ENCODE results near the gene SPINK13.
"Not testable (repeated sequence)": the region's sequence is repeated elsewhere in the genome, so short reads cannot be mapped to it uniquely, and the experiment has no call there.

Gene SPINK13

GRCh38 chr5:148280893-148281292 is 12.3 kb downstream of the SPINK13 start:
- H3K9me3 ChIP-seq (ENCODE audit: control insufficient read depth, insufficient read depth, low read length); H3F3A ChIP-seq (ENCODE audit: control insufficient read depth, insufficient read depth); H3K4me3 ChIP-seq (ENCODE audit: low read length): not testable (repeated sequence)

GRCh38 chr5:148281336-148281735 is 12.7 kb downstream of the SPINK13 start:
- not testable (repeated sequence) for H3K27ac ChIP-seq (ENCODE audit: low read depth, low read length); H3K9me3 ChIP-seq (ENCODE audit: control insufficient read depth, insufficient read depth, low read length); H3K36me3 ChIP-seq (ENCODE audit: control insufficient read depth, low read length); H3K9me2 ChIP-seq (replicated peaks; ENCODE audit: control insufficient read depth, low read length); H4K20me1 ChIP-seq (ENCODE audit: control insufficient read depth, insufficient read depth, low read depth, low read length); H3K4me1 ChIP-seq (ENCODE audit: control insufficient read depth, low read length); H3K4me2 ChIP-seq (ENCODE audit: low read length); H3F3A ChIP-seq (ENCODE audit: control insufficient read depth, insufficient read depth); H3K4me3 ChIP-seq (ENCODE audit: low read length); H3K79me2 ChIP-seq (ENCODE audit: control insufficient read depth, low read length); H3K27me3 ChIP-seq (ENCODE audit: control insufficient read depth, low read length)

More at GRCh38 chr5:148280893-148281292, 12.3 kb downstream of the SPINK13 start:
- H3K4me2 ChIP-seq (ENCODE audit: low read length); H3K4me1 ChIP-seq (ENCODE audit: control insufficient read depth, low read length); H3K9me2 ChIP-seq (replicated peaks; ENCODE audit: control insufficient read depth, low read length); H4K20me1 ChIP-seq (ENCODE audit: control insufficient read depth, insufficient read depth, low read depth, low read length); H3K27me3 ChIP-seq (ENCODE audit: control insufficient read depth, low read length); H3K79me2 ChIP-seq (ENCODE audit: control insufficient read depth, low read length); H3K27ac ChIP-seq (ENCODE audit: low read depth, low read length); H3K36me3 ChIP-seq (ENCODE audit: control insufficient read depth, low read length): not testable (repeated sequence)

GRCh38 chr5:148290271-148291195 is 21.9 kb downstream of the SPINK13 start:
- Histone ChIP-seq H3K4me2 (ENCODE audit: low read length) (no peak overlapping the region), H3K27me3 (ENCODE audit: control insufficient read depth, low read length) (peaks cover 5% of the 10 kb centered on the region; the same call in 1 of the 2 replicates), H3K9me3 (ENCODE audit: control insufficient read depth, insufficient read depth, low read length) (no peaks in the 10 kb centered on the region), H3K79me2 (ENCODE audit: control insufficient read depth, low read length) (no peaks in the 10 kb centered on the region), H3K9me2 (replicated peaks; ENCODE audit: control insufficient read depth, low read length) (no peaks in the 10 kb centered on the region), H3K27ac (ENCODE audit: low read depth, low read length) (no peak overlapping the region), H3K4me1 (ENCODE audit: control insufficient read depth, low read length) (no peaks in the 10 kb centered on the region), H3F3A (ENCODE audit: control insufficient read depth, insufficient read depth) (no peaks in the 10 kb centered on the region), H3K36me3 (ENCODE audit: control insufficient read depth, low read length) (no peaks in the 10 kb centered on the region), H4K20me1 (ENCODE audit: control insufficient read depth, insufficient read depth, low read depth, low read length) (no peaks in the 10 kb centered on the region), H3K4me3 (ENCODE audit: low read length) (no peak overlapping the region)
- TF ChIP-seq EZH2phosphoT487 (IDR thresholded peaks at IDR 0.05; ENCODE audit: borderline replicate concordance, low read length) (no peak), CTCF (IDR thresholded peaks at IDR 0.05; ENCODE audit: low read depth, low read length, poor library complexity, severe bottlenecking) (peak; percentile 38)

- no peaks in the 10 kb centered on the region for H3K9me3 ChIP-seq (ENCODE audit: control insufficient read depth, insufficient read depth, low read length)
- H3K4me3 ChIP-seq (ENCODE audit: low read length) = no peak overlapping the region
Observed at GRCh38 chr5:148297731-148298130, 29.1 kb downstream of the SPINK13 start.

More at GRCh38 chr5:148297731-148298130, 29.1 kb downstream of the SPINK13 start:
- no peaks in the 10 kb centered on the region for H3F3A ChIP-seq (ENCODE audit: control insufficient read depth, insufficient read depth)
- no peak overlapping the region for H3K4me2 ChIP-seq (ENCODE audit: low read length)
- no peaks in the 10 kb centered on the region for H4K20me1 ChIP-seq (ENCODE audit: control insufficient read depth, insufficient read depth, low read depth, low read length)
- no peak overlapping the region for H3K27ac ChIP-seq (ENCODE audit: low read depth, low read length)
- no peaks in the 10 kb centered on the region for H3K79me2 ChIP-seq (ENCODE audit: control insufficient read depth, low read length)
- no peaks in the 10 kb centered on the region for H3K9me2 ChIP-seq (replicated peaks; ENCODE audit: control insufficient read depth, low read length)
- H3K27me3 ChIP-seq (ENCODE audit: control insufficient read depth, low read length) = peaks cover 3% of the 10 kb centered on the region; the same call in 1 of the 2 replicates
- H3K4me1 ChIP-seq (ENCODE audit: control insufficient read depth, low read length) = no peaks in the 10 kb centered on the region
- H3K36me3 ChIP-seq (ENCODE audit: control insufficient read depth, low read length) = no peaks in the 10 kb centered on the region
- TF ChIP-seq CTCF (IDR thresholded peaks at IDR 0.05; ENCODE audit: low read depth, low read length, poor library complexity, severe bottlenecking) (no peak), EZH2phosphoT487 (IDR thresholded peaks at IDR 0.05; ENCODE audit: borderline replicate concordance, low read length) (no peak)
